K562 (cell line): ENCODE results near the gene TALDO1. TPM values are rescaled to one million over a fixed set of nuclear protein-coding genes. Genes with fewer than 3 reads are reported as not detected.

ENCODE experiments used
- ATAC-seq: fragments of 200-7000 bp; cut with Tn5 transposase; 3 replicates; pipeline ENCODE4 v1.9.1; 2020; ENCODE audit warnings: moderate library complexity
- BruUV-seq: library from RNA; stranded (reverse); fragments of 400-500 nt; replicated peaks from 2 replicates; lab custom pipeline; 2021; lab: Mats Ljungman, UMichigan
- CTCF ChIA-PET: fragments of 300-600 bp; formaldehyde crosslinking; extraction: SDS; loops from one replicate; lab custom pipeline; 2021; ENCODE audit warnings: low intra/inter-chr PET ratio; lab: Yijun Ruan, JAX
- POLR2A ChIA-PET: fragments of 300-600, 350-650 bp; sonication (Branson Sonifier 250); formaldehyde crosslinking; extraction: SDS; loops from one replicate; lab custom pipeline; 2021; ENCODE audit warnings: antibody characterized with exemption, inconsistent platforms; lab: Yijun Ruan, JAX
- DNase-seq, 4 experiments: peaks; one replicate each; pipeline versions ENCODE4 v3.0.0 to v3.0.0-alpha.2; 2011 to 2018; ENCODE audit warnings: low spot score in 3 of 4, mixed read lengths in 3 of 4; ENCODE audit errors: extremely low read depth in 1 of 4
- FAIRE-seq: peaks from 2 replicates; lab custom pipeline; 2011; peaks lifted over from hg19 to GRCh38; lab: Jason Lieb, UNC
- H2AFZ ChIP-seq: 2 replicates; pipeline ENCODE4 v1.6.0; 2011; ENCODE audit warnings: low read depth, low read length, control low read depth, inconsistent platforms
- H3K27ac ChIP-seq: fragments of 200-600 bp; 3 replicates; pipeline ENCODE4 v1.8.0; 2011; ENCODE audit warnings: low read depth, mild to moderate bottlenecking, control low read depth, inconsistent platforms, low read length, moderate library complexity, mixed read lengths; ENCODE audit errors: extremely low read depth
- H3K27me3 ChIP-seq, 2 experiments: fragments of 300-600 bp in 1 of 2; 2 replicates in 1 of 2; 3 replicates in 1 of 2; pipeline versions ENCODE4 v1.6.0 to v1.8.0; 2011; ENCODE audit warnings: inconsistent platforms in 2 of 2, low read length in 2 of 2, mild to moderate bottlenecking in 1 of 2, mixed read lengths in 1 of 2, moderate library complexity in 1 of 2; ENCODE audit not compliant: control insufficient read depth in 2 of 2, insufficient read depth in 2 of 2
- H3K36me3 ChIP-seq: fragments of 300-600 bp; 3 replicates; pipeline ENCODE4 v1.8.0; 2011; ENCODE audit warnings: mild to moderate bottlenecking, low read length, inconsistent platforms; ENCODE audit not compliant: control insufficient read depth, insufficient read depth
- H3K4me1 ChIP-seq, 2 experiments: fragments of 200-600 bp in 1 of 2; replicated peaks in 1 of 2; 2 replicates in 1 of 2; 3 replicates in 1 of 2; pipeline versions ENCODE4 v1.5.1 to v1.8.0; 2011; ENCODE audit warnings: inconsistent platforms in 2 of 2, low read length in 2 of 2, mild to moderate bottlenecking in 1 of 2, mixed read lengths in 1 of 2, moderate library complexity in 1 of 2; ENCODE audit not compliant: control insufficient read depth in 2 of 2, insufficient read depth in 2 of 2
- H3K4me2 ChIP-seq: 2 replicates; pipeline ENCODE4 v1.6.1; 2011; ENCODE audit warnings: low read length, control low read depth, inconsistent platforms, mixed read lengths; ENCODE audit not compliant: insufficient read depth
- H3K4me3 ChIP-seq: fragments of 200-600 bp; sonication (generic), shearing (Covaris generic); 2 replicates; pipeline ENCODE4 v1.5.1; 2016; ENCODE audit warnings: control low read depth, inconsistent platforms
- H3K79me2 ChIP-seq: fragments of 200-600 bp; 3 replicates; pipeline ENCODE4 v1.8.0; 2011; ENCODE audit warnings: low read length, inconsistent platforms; ENCODE audit not compliant: control insufficient read depth, insufficient read depth
- H3K9ac ChIP-seq, 2 experiments: 2 replicates each; pipeline versions ENCODE4 v1.6.0 to v1.6.1; 2011; ENCODE audit warnings: low read depth in 2 of 2, low read length in 2 of 2, control low read depth in 1 of 2, inconsistent platforms in 1 of 2, mild to moderate bottlenecking in 1 of 2, mixed read lengths in 1 of 2; ENCODE audit not compliant: insufficient read depth in 1 of 2
- H3K9me1 ChIP-seq: one replicate; pipeline ENCODE4 v1.6.0; 2011; ENCODE audit warnings: inconsistent platforms, mild to moderate bottlenecking, low read length, moderate library complexity; ENCODE audit not compliant: control insufficient read depth, insufficient read depth
- H3K9me3 ChIP-seq: replicated peaks from 2 replicates; pipeline ENCODE4 v1.5.1; 2011; ENCODE audit warnings: low read depth, low read length, inconsistent platforms; ENCODE audit not compliant: control insufficient read depth, insufficient read depth
- H4K20me1 ChIP-seq: replicated peaks from 2 replicates; pipeline ENCODE4 v1.6.1; 2011; ENCODE audit warnings: low read length, inconsistent platforms, mixed read lengths; ENCODE audit not compliant: control insufficient read depth, insufficient read depth
- ARID3B ChIP-seq: fragments of 250-450 bp; sonication (Bioruptor Pico); IDR thresholded peaks from 2 replicates; pipeline ENCODE4 v1.4.0; 2020; ENCODE audit warnings: borderline replicate concordance
- FOSL1 ChIP-seq: fragments of 200-800 bp; sonication (Bioruptor generic); conservative IDR thresholded peaks from 2 replicates; pipeline ENCODE4 v1.6.1; 2016; ENCODE audit warnings: missing genetic modification characterization, missing compliant biosample characterization
- HMGXB4 ChIP-seq: sonication (generic); formaldehyde crosslinking; IDR thresholded peaks from 2 replicates; pipeline ENCODE4 v1.8.1; 2023; ENCODE audit warnings: mild to moderate bottlenecking, missing genetic modification reagents
- IFI16 ChIP-seq: fragments of 250-450 bp; sonication (Bioruptor Pico); IDR thresholded peaks from 2 replicates; pipeline ENCODE4 v2.1.2; 2022; ENCODE audit warnings: mild to moderate bottlenecking, inconsistent platforms
- IRF2 ChIP-seq: sonication (generic); formaldehyde crosslinking; IDR thresholded peaks from 2 replicates; pipeline ENCODE4 v1.8.1; 2022; ENCODE audit warnings: mild to moderate bottlenecking, missing genetic modification reagents
- JUN ChIP-seq, 2 experiments: sonication (generic) in 1 of 2; formaldehyde crosslinking in 1 of 2; IDR thresholded peaks; 2 replicates each; pipeline versions ENCODE4 v1.6.1 to v1.8.0; 2012 to 2022; ENCODE audit warnings: borderline replicate concordance in 2 of 2, mild to moderate bottlenecking in 2 of 2, improper control_type of control experiment in 1 of 2, low read depth in 1 of 2, low read length in 1 of 2, missing genetic modification reagents in 1 of 2
- MTA1 ChIP-seq: fragments of 450-650 bp; IDR thresholded peaks from 2 replicates; pipeline ENCODE4 v1.6.1; 2017; ENCODE audit warnings: borderline replicate concordance
- NR2C1 ChIP-seq, 2 experiments: fragments of 450-650 bp; IDR thresholded peaks; 2 replicates each; pipeline ENCODE4 v1.6.1; 2017; ENCODE audit warnings: mild to moderate bottlenecking in 2 of 2, antibody characterized with exemption in 1 of 2, inconsistent platforms in 1 of 2, missing compliant biosample characterization in 1 of 2, missing genetic modification characterization in 1 of 2
- SIN3B ChIP-seq: fragments of 450-650 bp; IDR thresholded peaks from 2 replicates; pipeline ENCODE4 v1.6.1; 2017; ENCODE audit warnings: low read depth, mild to moderate bottlenecking, moderate library complexity
- USF1 ChIP-seq: sonication (generic); formaldehyde crosslinking; IDR thresholded peaks from 2 replicates; pipeline ENCODE4 v1.9.0; 2022; ENCODE audit warnings: mild to moderate bottlenecking, missing genetic modification reagents
- ZNF175 ChIP-seq: fragments of 200-800 bp; sonication (Bioruptor generic); IDR thresholded peaks from 2 replicates; pipeline ENCODE4 v1.6.1; 2016; ENCODE audit warnings: low read depth, mild to moderate bottlenecking, missing genetic modification characterization, missing compliant biosample characterization
- ZNF436 ChIP-seq: fragments of 250-450, 450-650 bp; sonication (Bioruptor Pico); formaldehyde crosslinking; IDR thresholded peaks from 2 replicates; pipeline ENCODE4 v1.7.0; 2020; ENCODE audit warnings: mild to moderate bottlenecking
- ZNF512 ChIP-seq: IDR thresholded peaks from 2 replicates; pipeline ENCODE4 v1.6.1; 2016; ENCODE audit warnings: missing genetic modification characterization, missing compliant biosample characterization
- ZNF655 ChIP-seq: fragments of 250-450 bp; sonication (Bioruptor Pico); IDR thresholded peaks from 2 replicates; pipeline ENCODE4 v1.5.0; 2021
- ZNF717 ChIP-seq: fragments of 250-450 bp; sonication (Bioruptor Pico); IDR thresholded peaks from 2 replicates; pipeline ENCODE4 v1.5.0; 2021
- WGBS: fragments of 100-300 bp; shearing (Covaris generic); methylation state at CpG from one replicate; pipeline ENCODE4 v1.1.6; 2016; ENCODE audit warnings: low coverage, mixed read lengths; ENCODE audit not compliant: insufficient coverage; ENCODE audit errors: missing lambda C conversion rate; 5-methylcytosine and 5-hydroxymethylcytosine counted together
- in situ Hi-C: fragments of 300-500 bp; cut with MboI; formaldehyde crosslinking; loops from 4 replicates; pipeline ENCODE4 v1.15.0; 2018; ENCODE audit warnings: inconsistent platforms, mixed read lengths
- intact Hi-C: fragments of 100-400 bp; cut with micrococcal nuclease; formaldehyde crosslinking; loops from 2 replicates; pipeline ENCODE4 v1.14.2; 2022
- polyA plus RNA-seq, 8 experiments: library from polyadenylated mRNA; depleted of rRNA in 4 of 8; stranded (reverse) in 5 of 8; unstranded in 3 of 8; fragments of >200 nt; fragmentation: Nextera tagmentation in 2 of 8; fragmentation: Illumina TruSeq in 1 of 8; extraction: Ambion mirVana in 2 of 8; extraction: Trizol in 1 of 8; gene quantifications; 2 replicates each; pipeline versions ENCODE4 v1.2.1 to v1.2.3, GENCODE V29; 2011 to 2014; ENCODE audit warnings: inconsistent platforms in 1 of 8, missing spikeins in 1 of 8
- total RNA-seq, 7 experiments: library from RNA; depleted of rRNA in 6 of 7; stranded (reverse); fragments of >200 nt in 6 of 7; fragmentation: Illumina TruSeq in 2 of 7; extraction: Trizol in 2 of 7; gene quantifications; 2 replicates each; pipeline versions ENCODE4 v1.2.1 to v1.2.3, GENCODE V29; 2011 to 2021; ENCODE audit warnings: low replicate concordance in 1 of 7

TALDO1 gene
- total and polyA plus RNA-seq, 9 of the 15 experiments (the other 6 are each of a cell fraction or from before 2014, with no cell fraction given): 260 to 541 (median 441) TPM

- in situ Hi-C loops: no loop called here
- H3K79me2 ChIP-seq: no peaks in the 10 kb centered on the region
- no peak overlapping the region for H2AFZ ChIP-seq
- no peak for DNase-seq
- no peaks in the 10 kb centered on the region for H4K20me1 ChIP-seq
- H3K4me2 ChIP-seq: no peak overlapping the region
- no peak for ATAC-seq
- no peaks in the 10 kb centered on the region for H3K27me3 ChIP-seq
- no peak overlapping the region for H3K27ac ChIP-seq
- ChIA-PET CTCF (no interaction called here), POLR2A (no interaction called here)
- H3K4me3 ChIP-seq: no peak overlapping the region
- 63% methylated on average over 14 of the region's 16 CpGs for WGBS
- no peaks in the 10 kb centered on the region for H3K9me1 ChIP-seq
- no peak for FAIRE-seq
- no peaks in the 10 kb centered on the region for H3K9me3 ChIP-seq
- H3K4me1 ChIP-seq: peaks cover 6 to 82% of the 10 kb centered on the region in 2 experiments
- H3K36me3 ChIP-seq: peaks cover under 1% of the 10 kb centered on the region; the same call in 1 of the 3 replicates
- no TSS peak for BruUV-seq
- intact Hi-C loops: no loop called here
- peak overlapping the region in 1 of 2 experiments; percentile 50; a peak in 2 of 4 replicates for H3K9ac ChIP-seq
- TF ChIP-seq FOSL1 (no peak), MTA1 (no peak), IRF2 (CRISPR knock-in tag) (no peak), ZNF512 (tag) (no peak), NR2C1 (IDR thresholded peaks at IDR 0.05) (no peak), NR2C1 (tag; IDR thresholded peaks at IDR 0.05) (no peak), SIN3B (no peak), USF1 (CRISPR knock-in tag) (no peak), ZNF175 (CRISPR knock-in tag) (no peak), ZNF655 (CRISPR knock-in tag) (no peak), JUN (IDR thresholded peaks at IDR 0.05; ENCODE audit: borderline replicate concordance, low read depth, low read length) (no peak), JUN (CRISPR knock-in tag; IDR thresholded peaks at IDR 0.05; ENCODE audit: borderline replicate concordance) (no peak), ZNF436 (no peak), IFI16 (CRISPR knock-in tag) (no peak), ARID3B (CRISPR knock-in tag) (no peak), ZNF717 (CRISPR knock-in tag) (no peak), HMGXB4 (CRISPR knock-in tag) (no peak)
Measured at GRCh38 chr11:707817-708420, 39.3 kb upstream of the TALDO1 start.
